Omental fat pad (tissue), 4 donors: ENCODE data around the gene PPCDC. TPM values are rescaled to one million over a fixed set of nuclear protein-coding genes. Genes with fewer than 3 reads are reported as not detected.
"Not testable (repeated sequence)": the region's sequence is repeated elsewhere in the genome, so short reads cannot be mapped to it uniquely, and the experiment has no call there.

ENCODE experiments used
- ATAC-seq: fragments of 150-250 bp; one replicate; pipeline ENCODE4 v1.9.1; 2016; ENCODE audit warnings: mild to moderate bottlenecking, moderate library complexity; ENCODE audit not compliant: low FRiP score
- DNase-seq: peaks from one replicate; pipeline ENCODE4 v3.0.0-alpha.2; 2019; ENCODE audit warnings: low spot score
- small RNA-seq: library from RNA; depleted of rRNA; stranded (forward); fragments of <200 nt; gene quantifications from one replicate; pipeline ENCODE3, GENCODE V24; 2016
- total RNA-seq, 4 donors: library from RNA; depleted of rRNA; stranded (reverse); fragments of >200 nt; gene quantifications; one replicate each; pipeline ENCODE4 v1.1.0, GENCODE V29; 2016
- TF ChIP-seq, protein P1 (sequence below), 3 donors: fragments of 450-650 bp; IDR thresholded peaks; one replicate each; pipeline ENCODE4 v1.5.1; 2016 to 2017; ENCODE audit warnings: antibody characterized with exemption in 3 of 3, mild to moderate bottlenecking in 3 of 3, moderate library complexity in 2 of 3

Gene PPCDC
- total RNA-seq, 4 donors from 2014 or later: 9.7 to 21.5 (median 13.6) TPM

DNA sequence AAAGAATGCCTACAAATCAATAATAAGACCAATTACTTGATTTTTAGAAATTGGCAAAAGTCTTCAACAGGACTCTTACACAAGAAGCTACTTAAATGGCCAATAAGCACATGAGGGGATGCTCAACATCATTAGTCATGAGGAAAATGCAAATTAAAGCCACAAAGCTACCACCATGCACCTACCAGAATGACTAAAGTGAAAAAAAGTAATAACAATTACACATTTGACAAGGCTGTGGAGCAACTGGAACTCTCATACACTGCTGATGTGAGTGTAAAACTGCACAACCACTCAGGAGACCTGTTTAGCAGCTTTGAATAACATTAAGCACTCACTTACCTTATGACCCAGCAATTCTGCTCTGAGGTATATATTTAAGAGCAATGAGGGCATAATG is 68.4 kb downstream of the PPCDC start:
- TF ChIP-seq, protein P1, sequence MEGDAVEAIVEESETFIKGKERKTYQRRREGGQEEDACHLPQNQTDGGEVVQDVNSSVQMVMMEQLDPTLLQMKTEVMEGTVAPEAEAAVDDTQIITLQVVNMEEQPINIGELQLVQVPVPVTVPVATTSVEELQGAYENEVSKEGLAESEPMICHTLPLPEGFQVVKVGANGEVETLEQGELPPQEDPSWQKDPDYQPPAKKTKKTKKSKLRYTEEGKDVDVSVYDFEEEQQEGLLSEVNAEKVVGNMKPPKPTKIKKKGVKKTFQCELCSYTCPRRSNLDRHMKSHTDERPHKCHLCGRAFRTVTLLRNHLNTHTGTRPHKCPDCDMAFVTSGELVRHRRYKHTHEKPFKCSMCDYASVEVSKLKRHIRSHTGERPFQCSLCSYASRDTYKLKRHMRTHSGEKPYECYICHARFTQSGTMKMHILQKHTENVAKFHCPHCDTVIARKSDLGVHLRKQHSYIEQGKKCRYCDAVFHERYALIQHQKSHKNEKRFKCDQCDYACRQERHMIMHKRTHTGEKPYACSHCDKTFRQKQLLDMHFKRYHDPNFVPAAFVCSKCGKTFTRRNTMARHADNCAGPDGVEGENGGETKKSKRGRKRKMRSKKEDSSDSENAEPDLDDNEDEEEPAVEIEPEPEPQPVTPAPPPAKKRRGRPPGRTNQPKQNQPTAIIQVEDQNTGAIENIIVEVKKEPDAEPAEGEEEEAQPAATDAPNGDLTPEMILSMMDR (IDR thresholded peaks at IDR 0.05): no peak

DNA sequence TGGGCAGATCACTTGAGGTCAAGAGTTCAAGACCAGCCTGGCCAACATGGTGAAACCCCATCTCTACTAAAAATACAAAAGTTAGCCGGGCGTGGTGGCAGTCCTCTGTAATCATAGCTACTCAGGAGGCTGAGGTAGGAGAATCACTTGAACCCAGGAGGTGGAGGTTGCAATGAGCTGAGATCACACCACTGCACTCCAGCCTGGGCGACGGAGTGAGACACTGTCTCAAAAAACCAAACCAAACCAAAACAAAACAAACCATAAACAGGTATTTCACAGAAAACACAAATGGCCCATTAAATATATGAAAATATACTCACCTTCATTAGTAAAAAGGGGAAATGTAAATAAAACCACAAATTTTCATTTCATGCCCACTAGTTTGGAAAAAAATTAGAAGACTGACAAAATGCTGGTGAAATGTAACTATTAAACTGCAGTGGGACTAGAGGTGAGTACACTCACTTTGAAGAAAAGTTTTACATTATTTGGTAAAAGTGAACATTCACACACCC is 71.6 kb downstream of the PPCDC start:
- DNase-seq, ATAC-seq: not testable (repeated sequence)

More for the DNA sequence above, 68.4 kb downstream of the PPCDC start:
- ATAC-seq: no peak
- no peak for DNase-seq

DNA sequence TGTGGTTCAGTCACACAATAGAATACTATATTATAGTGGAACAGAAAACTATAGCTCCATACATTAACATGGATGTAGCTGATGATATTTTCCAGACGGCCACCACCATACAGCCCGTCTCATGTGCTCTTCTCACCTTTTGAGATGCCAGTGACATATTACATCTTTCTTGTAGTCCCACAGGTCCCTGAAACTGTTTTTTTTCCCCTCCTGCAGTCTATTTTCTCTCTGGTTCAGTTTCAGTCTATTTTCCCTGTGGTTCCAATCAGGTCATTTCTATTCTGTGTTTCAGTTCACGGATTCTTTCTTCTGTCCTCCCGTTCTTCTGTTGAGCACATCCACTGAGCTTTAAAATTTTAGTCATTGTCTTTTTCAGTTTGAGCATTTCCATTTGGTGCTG is 72.2 kb downstream of the PPCDC start:
- TF ChIP-seq, protein P1 (IDR thresholded peaks at IDR 0.05): no peak
- ATAC-seq: no peak
- no peak for DNase-seq

DNA sequence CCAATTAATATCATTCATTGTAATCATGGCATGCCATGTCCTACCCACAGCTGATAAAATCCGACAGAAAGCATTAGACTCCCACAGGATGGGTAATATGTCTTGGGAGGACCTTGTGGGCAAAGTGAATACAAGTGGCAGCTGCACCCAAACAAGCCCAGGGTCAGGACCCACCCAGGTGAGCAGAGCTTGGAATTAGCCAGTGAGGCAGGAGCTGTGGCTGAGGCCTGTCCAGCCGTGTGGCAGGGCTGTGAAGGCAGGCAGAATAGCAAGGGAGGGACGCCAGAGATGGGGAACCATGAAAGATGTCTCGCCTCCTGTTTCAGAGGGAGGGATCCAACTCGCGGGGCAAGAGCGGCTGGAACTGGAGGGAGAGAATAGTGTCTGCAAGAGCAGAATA is 74.5 kb downstream of the PPCDC start:
- TF ChIP-seq, protein P1 (IDR thresholded peaks at IDR 0.05): no peak
- no peak for ATAC-seq
- DNase-seq: no peak

DNA sequence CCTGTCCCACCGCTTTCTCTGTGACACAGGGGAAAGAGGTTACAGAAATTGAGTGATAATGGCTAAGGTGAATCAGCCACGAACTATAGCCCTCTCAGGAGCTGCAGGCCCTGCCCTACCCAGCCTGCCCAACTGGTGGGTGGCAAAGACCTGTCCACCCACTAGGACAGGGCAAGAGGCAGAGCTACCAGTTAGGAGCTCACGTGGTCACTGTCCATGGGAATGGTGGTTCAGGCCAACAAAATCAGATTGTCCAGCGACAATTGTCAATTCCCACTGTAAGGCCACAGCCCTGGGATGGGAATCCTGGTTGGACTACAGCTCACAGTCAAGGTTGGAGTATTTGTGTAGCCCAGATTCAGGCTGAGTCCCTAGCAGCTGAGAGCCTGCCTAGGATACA is 75.0 kb downstream of the PPCDC start:
- TF ChIP-seq, protein P1 (IDR thresholded peaks at IDR 0.05): no peak
- ATAC-seq (no peak), DNase-seq (no peak)

Small RNAs within 50 kb of the gene (small RNA-seq; reads per million reads assigned to genes)
- gene AC015720.1: not detected
- not detected for gene RF00019

Other genes starting within 250 kb of the PPCDC start
- gene CSK, start 241.5 kb upstream of the PPCDC start, total RNA-seq: 10 to 100 TPM; 11.6 to 43.2 (median 28.2) TPM
- not detected for gene LMAN1L, start 210.8 kb upstream of the PPCDC start, total RNA-seq
- gene CPLX3, start 197.0 kb upstream of the PPCDC start, total RNA-seq: not detected
- 10 to 100 TPM; 23.2 to 52.6 (median 41.4) TPM for gene ULK3, start 180.4 kb upstream of the PPCDC start, total RNA-seq
- gene SCAMP2, start 150.2 kb upstream of the PPCDC start, total RNA-seq: 10 to 100 TPM; 55.5 to 99.4 (median 63.7) TPM
- 10 to 100 TPM; 35.9 to 52.2 (median 44.7) TPM for gene MPI, start 133.5 kb upstream of the PPCDC start, total RNA-seq
- 10 to 100 TPM; 45.0 to 89.9 (median 59.8) TPM for gene FAM219B, start 116.7 kb upstream of the PPCDC start, total RNA-seq
- 100 to 1,000 TPM in 1 of 4 donors, 10 to 100 TPM in 3; 47.6 to 103 (median 69.7) TPM for gene COX5A, start 85.5 kb upstream of the PPCDC start, total RNA-seq
- gene RPP25, start 66.8 kb upstream of the PPCDC start, total RNA-seq: 10 to 100 TPM in 2 of 4 donors, 1 to 10 TPM in 2; 6.9 to 14.4 (median 9.4) TPM
- 1 to 10 TPM in 3 of 4 donors, under 1 TPM in 1; 0.60 to 4.6 (median 2.6) TPM for gene SCAMP5, start 28.0 kb upstream of the PPCDC start, total RNA-seq
- gene C15orf39, start 178.3 kb downstream of the PPCDC start, total RNA-seq: 10 to 100 TPM in 3 of 4 donors, 1 to 10 TPM in 1; 7.8 to 25.0 (median 13.9) TPM
- gene GOLGA6C, start 234.7 kb downstream of the PPCDC start, total RNA-seq: not detected